Small intestine (tissue), 7 donors: Measurements from ENCODE around the gene FBXO46. TPM values are rescaled to one million over a fixed set of nuclear protein-coding genes. Genes with fewer than 3 reads are reported as not detected.

Source experiments
- DNase-seq, 2 donors: peaks; one replicate each; pipeline versions ENCODE4 v3.0.0 to v3.0.0-alpha.2; 2013
- FAIRE-seq: peaks from 2 replicates; lab custom pipeline; 2012; peaks lifted over from hg19 to GRCh38; lab: Jason Lieb, UNC
- H3K27ac ChIP-seq, 3 donors: one replicate each; pipeline ENCODE4 v1.5.1; 2013; ENCODE audit warnings: low read length in 2 of 3, mild to moderate bottlenecking in 2 of 3, control low read depth in 1 of 3, inconsistent platforms in 1 of 3, low read depth in 1 of 3, moderate library complexity in 1 of 3
- H3K27me3 ChIP-seq, 3 donors: one replicate each; pipeline ENCODE4 v1.6.1; 2013; ENCODE audit warnings: low read length in 3 of 3, inconsistent platforms in 1 of 3; ENCODE audit not compliant: control insufficient read depth in 3 of 3, insufficient read depth in 3 of 3
- H3K36me3 ChIP-seq, 3 donors: one replicate each; pipeline ENCODE4 v1.6.1; 2013; ENCODE audit warnings: low read length in 3 of 3, inconsistent platforms in 1 of 3, low read depth in 1 of 3, mild to moderate bottlenecking in 1 of 3, moderate library complexity in 1 of 3; ENCODE audit not compliant: control insufficient read depth in 3 of 3, insufficient read depth in 2 of 3
- H3K4me1 ChIP-seq, 3 donors: one replicate each; pipeline ENCODE4 v1.6.1; 2013; ENCODE audit warnings: low read length in 2 of 3, inconsistent platforms in 1 of 3, low read depth in 1 of 3, mild to moderate bottlenecking in 1 of 3, moderate library complexity in 1 of 3; ENCODE audit not compliant: control insufficient read depth in 3 of 3, insufficient read depth in 2 of 3
- H3K4me3 ChIP-seq, 3 donors: one replicate each; pipeline ENCODE4 v1.5.1; 2013; ENCODE audit warnings: low read length in 3 of 3, control low read depth in 1 of 3, inconsistent platforms in 1 of 3, low read depth in 1 of 3, mild to moderate bottlenecking in 1 of 3, moderate library complexity in 1 of 3
- H3K9me3 ChIP-seq, 2 donors: one replicate each; pipeline ENCODE4 v1.6.1; 2013; ENCODE audit warnings: low read depth in 1 of 2, low read length in 1 of 2; ENCODE audit not compliant: control insufficient read depth in 2 of 2, insufficient read depth in 1 of 2
- WGBS, 3 donors: extraction: QIAGEN DNeasy Blood & Tissue Kit; methylation state at CpG; one replicate each; pipeline ENCODE4 v1.1.7; 2013; 5-methylcytosine and 5-hydroxymethylcytosine counted together
- polyA plus RNA-seq, 4 donors: library from polyadenylated mRNA; stranded (reverse) in 3 of 4; unstranded in 1 of 4; fragments of 200-250 nt in 3 of 4; fragments of 120-200 nt in 1 of 4; gene quantifications; one replicate each; pipeline versions ENCODE4 v1.2.1 to v1.2.3, GENCODE V29; 2013
- donor health status: healthy with polysubstance abuse.
- donor health status: control.
- donor health status: control.
- donor health status: Bipolar disorder and iron deficiency.
- donor health status: healthy.

The FBXO46 gene
- polyA plus RNA-seq, 4 donors, result 5.4 to 16.6 (median 9.3) TPM

- Histone ChIP-seq H3K27ac (no peak overlapping the region), H3K36me3 (no peaks in the 10 kb centered on the region), H3K27me3 (peaks cover 0 to 47% (median 3%) of the 10 kb centered on the region in 3 donors), H3K9me3 (no peaks in the 10 kb centered on the region), H3K4me3 (no peak overlapping the region), H3K4me1 (peaks cover 0 to 17% (median 0%) of the 10 kb centered on the region in 3 donors)
- 63 to 73% (median 72%) methylated on average over 7 of the region's 7 CpGs for WGBS, 3 donors
- DNase-seq (no peak), FAIRE-seq (no peak)
Measured at GRCh38 chr19:45664575-45664974, 66.1 kb downstream of the FBXO46 start.

GRCh38 chr19:45663800-45664199 is 66.9 kb downstream of the FBXO46 start:
- DNase-seq, result no peak
- peaks cover 0 to 44% (median 3%) of the 10 kb centered on the region in 3 donors for H3K27me3 ChIP-seq
- WGBS, 3 donors, result 91 to 100% (median 94%) methylated on average over 1 of the region's 1 CpG
- no peaks in the 10 kb centered on the region for H3K36me3 ChIP-seq
- H3K9me3 ChIP-seq, result no peaks in the 10 kb centered on the region
- H3K4me1 ChIP-seq, result peaks cover 0 to 10% (median 0%) of the 10 kb centered on the region in 3 donors
- no peak for FAIRE-seq
- H3K27ac ChIP-seq, result no peak overlapping the region
- H3K4me3 ChIP-seq, result no peak overlapping the region

- no peaks in the 10 kb centered on the region for H3K9me3 ChIP-seq
- H3K36me3 ChIP-seq, result no peaks in the 10 kb centered on the region
- no peak overlapping the region for H3K27ac ChIP-seq
- peaks cover 0 to 4% (median 0%) of the 10 kb centered on the region in 3 donors for H3K4me1 ChIP-seq
- H3K27me3 ChIP-seq, result peaks cover 0 to 25% (median 5%) of the 10 kb centered on the region in 3 donors
- no peak overlapping the region for H3K4me3 ChIP-seq
- DNase-seq (no peak), FAIRE-seq (no peak)
- WGBS, 3 donors, result 30 to 45% (median 31%) methylated on average over 7 to 8 of the region's 8 CpGs
Measured at GRCh38 chr19:45660636-45661035, 70.1 kb downstream of the FBXO46 start.

Other genes starting within 250 kb of the FBXO46 start
- 1 to 10 TPM; 1.6 to 9.1 (median 2.7) TPM for gene RTN2, start 233.8 kb downstream of the FBXO46 start, polyA plus RNA-seq
- 1 to 10 TPM in 3 of 4 donors, under 1 TPM in 1; 0.65 to 1.9 (median 1.5) TPM for gene PPM1N, start 232.5 kb downstream of the FBXO46 start, polyA plus RNA-seq
- gene VASP, start 223.4 kb downstream of the FBXO46 start, polyA plus RNA-seq, result 100 to 1,000 TPM in 2 of 4 donors, 10 to 100 TPM in 2; 50.4 to 132 (median 111) TPM
- 1 to 10 TPM; 4.5 to 9.4 (median 6.4) TPM for gene OPA3, start 146.1 kb downstream of the FBXO46 start, polyA plus RNA-seq
- 1 to 10 TPM in 1 of 4 donors, under 1 TPM in 3; 0.22 to 3.8 (median 0.51) TPM for gene GPR4, start 128.7 kb downstream of the FBXO46 start, polyA plus RNA-seq
- 10 to 100 TPM; 18.9 to 39.9 (median 20.8) TPM for gene EML2, start 91.5 kb downstream of the FBXO46 start, polyA plus RNA-seq
- 1 to 10 TPM in 2 of 4 donors, under 1 TPM in 2; 0.67 to 9.1 (median 0.97) TPM for gene GIPR, start 62.7 kb downstream of the FBXO46 start, polyA plus RNA-seq
- 100 to 1,000 TPM; 209 to 422 (median 250) TPM for gene SNRPD2, start 38.9 kb downstream of the FBXO46 start, polyA plus RNA-seq
- 1 to 10 TPM; 4.1 to 8.7 (median 5.5) TPM for gene QPCTL, start 38.2 kb downstream of the FBXO46 start, polyA plus RNA-seq
- gene MEIOSIN, start 2.5 kb upstream of the FBXO46 start, polyA plus RNA-seq, result not detected
- gene SIX5, start 38.4 kb upstream of the FBXO46 start, polyA plus RNA-seq, result 10 to 100 TPM in 1 of 4 donors, 1 to 10 TPM in 3; 1.6 to 12.4 (median 6.3) TPM
- gene DMPK, start 51.6 kb upstream of the FBXO46 start, polyA plus RNA-seq, result 10 to 100 TPM; 12.7 to 42.2 (median 21.6) TPM
- 10 to 100 TPM in 2 of 4 donors, 1 to 10 TPM in 2; 4.6 to 20.9 (median 11.9) TPM for gene DMWD, start 61.9 kb upstream of the FBXO46 start, polyA plus RNA-seq
- under 1 TPM in 2 of 4 donors, not detected in 2; 0.01 to 0.07 TPM for gene RSPH6A, start 84.4 kb upstream of the FBXO46 start, polyA plus RNA-seq
- 100 to 1,000 TPM in 1 of 4 donors, 10 to 100 TPM in 3; 64.8 to 106 (median 72.4) TPM for gene SYMPK, start 132.3 kb upstream of the FBXO46 start, polyA plus RNA-seq
- 10 to 100 TPM; 15.7 to 33.6 (median 23.1) TPM for gene FOXA3, start 133.4 kb upstream of the FBXO46 start, polyA plus RNA-seq
- 10 to 100 TPM; 14.5 to 22.5 (median 15.7) TPM for gene IRF2BP1, start 155.2 kb upstream of the FBXO46 start, polyA plus RNA-seq
- 10 to 100 TPM in 1 of 4 donors, 1 to 10 TPM in 3; 4.8 to 10.7 (median 8.4) TPM for gene MYPOP, start 171.7 kb upstream of the FBXO46 start, polyA plus RNA-seq
- not detected for gene NANOS2, start 183.9 kb upstream of the FBXO46 start, polyA plus RNA-seq
- gene NOVA2, start 243.0 kb upstream of the FBXO46 start, polyA plus RNA-seq, result 1 to 10 TPM in 1 of 4 donors, under 1 TPM in 3; under 0.01 to 2.0 (median 0.56) TPM